NCI-H128 (cell line): ENCODE results near the gene KRTAP17-1.

Source experiments
- DNase-seq: peaks from one replicate; lab custom pipeline; 2025; ENCODE audit not compliant: unreplicated experiment; lab: John Stamatoyannopoulos, UW

Gene KRTAP17-1

DNA sequence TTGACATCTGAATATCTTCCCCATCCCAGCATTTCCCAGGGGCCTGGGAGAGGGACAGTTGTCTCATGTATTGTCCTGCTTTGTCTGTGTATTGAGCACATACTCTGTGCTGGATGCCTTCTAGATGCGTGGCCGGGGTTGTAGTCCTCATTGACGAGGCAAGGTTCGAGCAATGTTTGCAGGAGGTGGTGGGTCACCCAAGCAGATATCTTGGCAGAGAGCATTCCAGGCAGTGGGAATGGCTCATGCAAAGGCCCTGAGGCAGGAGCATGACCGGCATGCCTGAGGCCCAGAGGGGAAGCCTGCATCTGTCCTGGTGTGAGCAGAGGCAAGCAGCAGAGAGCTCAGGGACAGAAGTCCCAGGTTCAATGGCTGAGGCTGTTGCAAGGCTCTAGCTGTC lies 17.6 kb upstream of the KRTAP17-1 start:
- no peak for DNase-seq

DNA sequence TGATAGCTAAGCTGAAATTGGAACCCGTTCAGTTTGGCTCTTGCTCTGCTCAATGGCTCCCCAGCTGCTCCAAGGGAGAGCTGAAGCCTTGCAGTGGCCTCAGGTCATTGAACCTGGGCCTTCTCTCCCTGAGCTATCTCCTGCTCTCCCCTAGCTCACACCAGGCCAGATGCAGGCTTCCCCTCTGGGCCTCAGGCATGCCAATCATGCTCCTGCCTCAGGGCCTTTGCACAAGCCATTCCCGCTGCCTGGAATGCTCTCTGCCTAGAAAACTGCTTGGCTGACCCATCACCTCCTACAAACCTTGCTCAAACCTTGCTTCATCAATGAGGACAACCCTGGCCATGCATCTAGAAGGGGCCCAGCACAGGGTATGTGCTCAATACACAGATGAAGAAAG lies 16.7 kb upstream of the KRTAP17-1 start:
- DNase-seq = no peak

DNA sequence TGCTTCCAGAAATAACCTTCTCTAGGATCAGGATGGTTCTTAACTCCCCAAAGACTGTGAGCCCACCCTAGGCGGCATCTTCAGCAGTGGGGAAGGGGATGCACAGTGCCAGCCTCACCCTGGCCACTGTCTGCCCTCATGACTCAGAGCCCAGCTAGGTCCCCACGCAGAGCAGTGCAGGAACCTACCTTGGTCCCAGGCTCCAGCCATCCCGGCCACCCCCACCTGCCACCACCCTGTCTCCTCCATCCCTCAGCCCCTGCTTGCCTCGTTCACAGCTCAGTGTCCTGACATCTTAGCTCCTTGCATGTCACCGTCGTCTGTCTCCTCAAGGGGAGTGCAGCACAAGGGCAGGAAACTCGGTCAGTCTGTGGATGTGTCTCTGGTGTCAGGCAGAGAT lies 16.1 kb upstream of the KRTAP17-1 start:
- no peak for DNase-seq

DNA sequence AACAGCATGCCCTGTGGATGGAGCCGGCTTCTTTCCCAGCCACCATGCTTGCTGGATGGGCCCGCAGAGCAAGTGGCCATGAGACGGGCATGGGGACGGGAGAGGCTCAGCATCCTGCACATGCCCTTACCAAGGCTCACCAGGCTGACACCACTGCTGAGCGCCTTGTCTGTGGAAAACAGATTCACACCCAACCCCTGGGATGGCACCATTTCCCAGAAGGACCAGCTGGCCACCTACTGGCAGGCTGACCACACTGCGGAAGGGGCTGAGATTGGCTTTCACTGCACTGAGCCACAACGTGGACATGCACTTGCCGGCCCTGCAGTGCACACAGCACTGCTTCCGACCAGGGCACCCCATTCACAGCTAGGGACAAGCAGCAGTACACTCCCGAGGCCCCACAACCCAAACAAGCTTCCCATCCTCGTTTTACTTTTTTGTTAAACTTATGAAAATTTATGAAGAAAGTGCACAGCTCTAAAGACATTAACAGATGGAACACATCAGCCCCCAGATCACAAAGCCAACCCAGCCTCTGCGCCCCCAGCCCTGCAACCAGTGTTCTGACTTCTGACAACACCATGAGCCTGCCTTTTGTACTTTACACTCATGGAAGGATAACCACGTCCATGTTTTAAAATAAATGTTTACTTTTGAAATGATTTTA lies 13.9 kb upstream of the KRTAP17-1 start:
- no peak for DNase-seq

DNA sequence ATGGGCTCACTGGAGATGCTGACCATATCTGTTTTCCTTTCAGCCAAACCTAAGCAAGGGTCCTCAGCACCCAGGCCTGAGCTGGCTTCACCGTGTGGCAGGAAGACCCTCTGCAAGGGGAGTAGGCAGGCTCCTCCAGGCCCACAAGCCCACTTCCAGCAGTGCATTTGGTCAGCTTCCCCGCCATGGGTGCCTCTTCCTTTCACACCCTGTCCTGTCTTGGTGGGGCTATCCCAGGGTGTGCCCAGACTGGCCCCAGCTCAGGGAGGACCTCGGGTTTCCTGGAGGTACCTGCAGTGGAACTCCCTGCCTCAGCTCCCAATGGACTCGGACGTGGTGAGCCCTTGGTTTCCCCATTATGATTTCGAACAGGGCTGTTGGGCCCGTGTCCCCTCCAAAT lies 12.7 kb upstream of the KRTAP17-1 start:
- no peak for DNase-seq

DNA sequence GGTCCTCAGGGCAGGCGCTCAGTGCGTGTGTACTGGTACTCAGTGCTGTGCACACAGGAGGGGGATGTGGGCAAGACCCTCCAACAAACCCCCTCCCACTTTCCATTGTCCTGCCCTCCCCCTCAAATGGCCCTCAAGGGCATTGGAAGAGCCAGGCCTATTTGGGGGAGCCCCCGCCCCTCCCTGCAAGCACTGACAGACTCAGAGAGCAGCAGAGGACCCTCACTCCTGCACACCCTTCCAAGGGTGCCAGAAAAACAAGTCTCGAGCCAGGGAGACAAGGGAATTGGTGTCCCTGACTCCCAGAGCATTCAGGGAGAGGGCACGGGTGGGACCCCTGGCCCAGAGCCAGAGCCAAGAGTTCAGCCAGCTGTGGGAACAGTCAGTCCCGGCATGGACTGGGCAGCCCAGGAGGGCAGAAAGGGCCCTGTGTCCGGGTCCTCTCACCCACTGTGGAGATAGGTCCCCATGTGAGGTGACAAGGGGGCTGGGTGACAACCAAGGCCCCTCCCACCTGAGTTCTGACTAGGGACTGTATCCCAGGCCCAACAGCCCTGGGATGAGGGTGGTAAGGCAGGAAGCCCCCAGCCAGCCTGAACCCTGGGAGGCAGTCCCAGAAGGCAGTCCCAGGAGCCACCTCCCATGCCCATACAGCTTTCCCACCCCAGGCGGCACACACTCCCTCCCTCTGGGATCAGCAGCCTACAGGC lies 12.1 kb upstream of the KRTAP17-1 start:
- DNase-seq = no peak

DNA sequence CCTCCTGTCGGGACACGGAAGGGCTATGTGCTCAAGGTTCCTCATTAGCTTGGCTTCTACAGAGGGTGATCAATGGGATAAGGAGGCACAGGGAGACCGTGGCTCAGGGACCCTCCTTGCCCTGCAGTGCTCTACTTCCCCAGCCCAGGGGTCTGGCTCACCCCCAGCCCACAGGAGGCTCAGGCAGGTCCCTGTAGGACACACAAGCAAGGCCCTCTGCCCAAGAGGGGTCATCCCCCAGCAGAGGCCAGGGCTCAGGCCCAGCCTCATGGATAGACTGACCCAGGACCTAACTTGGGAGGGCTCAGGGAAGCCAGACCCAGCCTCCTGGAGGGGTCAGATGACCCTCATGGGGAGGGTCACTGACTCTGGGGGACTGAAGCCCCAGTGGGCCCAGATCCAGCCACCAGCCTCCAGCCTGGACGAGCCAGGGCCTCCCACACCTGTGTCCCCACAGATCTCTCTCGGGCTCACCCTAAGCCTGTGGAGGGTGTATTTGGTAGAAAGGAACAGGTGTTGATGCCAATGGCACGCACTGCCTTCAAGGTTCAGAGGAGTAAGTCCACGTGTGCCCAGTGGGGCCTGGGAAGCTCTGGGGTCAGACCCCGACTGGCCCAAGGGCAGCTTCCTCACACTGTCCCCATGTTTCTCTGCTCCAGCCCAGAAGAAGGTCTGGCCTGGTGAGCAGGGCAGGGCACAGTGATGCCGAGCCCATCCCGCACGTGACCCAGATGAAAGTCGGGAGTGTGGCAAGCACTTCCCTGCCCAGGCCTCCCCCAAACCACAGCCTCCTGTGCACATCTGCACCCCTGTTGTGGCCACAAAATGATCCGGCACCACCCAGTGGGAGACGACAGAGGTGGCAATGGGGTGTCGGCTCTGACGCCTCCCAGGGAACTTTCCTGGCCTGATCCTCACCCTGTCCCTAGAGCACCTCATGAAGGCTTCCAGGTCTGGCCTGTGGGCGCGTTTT lies 10.9 kb upstream of the KRTAP17-1 start:
- no peak for DNase-seq

DNA sequence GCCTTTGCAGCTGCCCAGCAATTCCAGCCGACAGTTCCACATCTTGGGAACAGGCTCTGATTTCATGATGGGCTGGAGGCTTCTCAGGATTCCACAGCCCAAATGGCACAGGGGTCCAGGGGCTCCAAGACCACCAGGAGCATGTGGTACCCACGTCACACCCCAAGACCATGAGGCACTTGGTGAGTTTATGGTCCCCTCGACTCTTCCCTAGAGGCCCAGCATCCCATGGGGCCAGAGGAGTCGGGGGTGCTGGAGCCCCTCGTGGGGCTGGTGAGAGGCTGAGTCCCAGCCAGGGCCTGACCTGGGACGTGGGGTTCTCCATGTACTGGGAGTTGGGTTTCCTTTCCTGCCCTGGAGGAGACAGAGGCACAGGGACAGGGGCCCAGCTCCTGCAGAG lies 10.1 kb upstream of the KRTAP17-1 start:
- no peak for DNase-seq

DNA sequence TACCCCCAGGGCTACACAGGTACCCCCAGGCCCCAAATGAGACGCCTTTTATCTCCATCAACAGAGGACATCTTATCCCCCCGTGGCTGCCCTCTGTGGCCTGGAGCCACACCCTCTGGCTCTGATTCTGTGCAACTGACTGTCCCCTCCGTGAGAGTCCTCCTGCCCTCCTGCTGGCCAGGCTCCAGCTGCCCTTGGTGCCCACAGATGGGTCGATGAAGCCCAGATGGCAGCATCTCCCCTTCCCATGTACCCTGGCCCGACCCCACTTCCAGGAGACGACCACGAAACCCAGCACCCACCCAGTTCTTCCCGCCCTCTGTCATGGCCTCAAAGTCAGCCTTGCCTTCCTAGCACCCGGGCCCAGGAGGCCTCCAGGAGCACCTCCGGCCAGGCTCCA lies 9.6 kb upstream of the KRTAP17-1 start:
- DNase-seq = no peak

DNA sequence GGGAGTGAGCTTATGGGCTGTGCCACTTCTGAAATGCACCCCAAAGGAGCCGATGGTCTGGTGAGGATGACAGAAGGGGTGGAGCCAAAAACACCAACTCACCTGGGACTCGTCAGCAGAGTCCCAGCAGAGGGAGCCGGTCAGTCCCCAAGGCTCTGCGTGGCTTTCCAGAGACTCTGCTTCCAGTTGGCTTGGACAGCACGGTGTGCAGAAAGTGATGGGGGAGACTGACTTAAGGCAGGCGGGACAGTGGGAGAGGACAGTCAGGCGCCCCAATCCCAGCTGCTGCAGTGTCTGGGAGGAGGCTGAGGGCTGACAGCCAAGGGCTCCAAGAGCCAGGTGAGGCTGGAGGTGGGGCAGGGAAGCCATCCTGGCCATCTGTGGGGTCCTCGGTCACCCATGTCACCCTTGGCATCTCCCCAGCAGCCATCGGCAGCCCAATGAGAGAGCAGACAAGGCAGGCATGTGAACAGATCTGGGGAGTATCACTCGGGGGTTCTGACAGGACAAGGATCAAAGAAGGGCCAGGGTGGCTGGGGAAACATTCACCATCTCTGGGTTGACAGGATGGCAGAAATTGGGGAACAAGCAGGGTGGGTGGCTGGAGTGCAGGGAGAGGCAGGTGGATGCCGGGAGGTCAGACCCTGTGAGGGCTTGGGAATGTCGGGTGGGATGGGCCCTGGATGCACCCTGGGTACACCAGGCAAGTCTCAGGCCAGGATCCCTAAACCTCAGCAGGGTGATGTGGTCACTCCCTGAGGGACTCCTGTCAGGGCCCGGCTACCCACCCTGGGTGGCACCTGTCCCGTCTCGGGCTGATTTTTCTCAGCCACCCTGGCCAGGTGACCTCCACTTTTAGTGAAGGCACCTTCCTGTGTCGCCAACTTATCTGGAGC lies 8.9 kb upstream of the KRTAP17-1 start:
- DNase-seq = no peak

DNA sequence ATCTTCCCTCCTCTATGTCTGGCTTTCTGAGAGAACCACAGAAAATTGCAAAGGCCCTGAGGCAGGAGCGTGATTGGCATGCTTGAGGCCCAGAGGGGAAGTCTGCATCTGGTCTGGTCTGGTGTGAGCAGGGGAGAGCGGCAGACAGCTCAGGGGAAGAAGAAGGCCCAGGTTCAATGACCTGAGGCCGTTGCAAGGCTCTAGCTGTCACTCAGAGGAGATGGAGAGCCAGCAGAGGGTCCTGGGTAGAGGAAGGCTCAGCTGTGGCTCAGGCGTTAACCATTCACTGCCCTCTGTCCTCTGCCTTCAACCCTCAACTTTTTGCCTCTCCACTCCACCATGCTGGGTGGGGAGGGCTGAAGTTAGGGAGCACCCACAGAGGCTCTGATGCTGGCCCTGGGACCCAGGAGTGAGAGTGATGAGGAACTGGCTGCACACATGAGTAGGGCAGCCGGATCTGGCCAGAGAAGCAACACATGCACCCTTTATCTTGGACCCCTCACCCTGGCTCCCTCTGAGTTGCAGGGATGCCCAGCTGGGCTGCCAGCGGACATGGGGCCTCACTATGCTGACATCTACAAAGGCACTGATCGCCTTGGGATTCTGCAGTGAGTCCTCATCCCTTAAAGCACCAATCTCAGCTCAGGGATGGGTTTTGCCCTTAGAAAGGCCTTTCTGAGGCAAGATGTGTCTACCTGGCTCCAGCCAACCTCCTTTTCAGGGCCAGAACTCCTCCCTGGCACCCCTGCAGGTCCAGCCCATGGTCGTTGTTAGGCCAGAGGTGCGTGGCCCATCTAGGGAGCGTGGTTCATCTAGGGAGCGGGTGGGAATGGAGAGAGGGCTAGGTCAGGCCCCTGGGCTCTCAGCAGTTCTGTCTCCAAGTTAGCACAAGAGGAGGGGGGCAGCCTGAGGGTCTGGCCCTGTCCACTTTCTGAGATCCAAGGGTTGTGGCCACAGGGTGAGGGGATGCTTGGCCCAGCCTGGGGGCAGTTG lies 7.7 kb upstream of the KRTAP17-1 start:
- no peak for DNase-seq

DNA sequence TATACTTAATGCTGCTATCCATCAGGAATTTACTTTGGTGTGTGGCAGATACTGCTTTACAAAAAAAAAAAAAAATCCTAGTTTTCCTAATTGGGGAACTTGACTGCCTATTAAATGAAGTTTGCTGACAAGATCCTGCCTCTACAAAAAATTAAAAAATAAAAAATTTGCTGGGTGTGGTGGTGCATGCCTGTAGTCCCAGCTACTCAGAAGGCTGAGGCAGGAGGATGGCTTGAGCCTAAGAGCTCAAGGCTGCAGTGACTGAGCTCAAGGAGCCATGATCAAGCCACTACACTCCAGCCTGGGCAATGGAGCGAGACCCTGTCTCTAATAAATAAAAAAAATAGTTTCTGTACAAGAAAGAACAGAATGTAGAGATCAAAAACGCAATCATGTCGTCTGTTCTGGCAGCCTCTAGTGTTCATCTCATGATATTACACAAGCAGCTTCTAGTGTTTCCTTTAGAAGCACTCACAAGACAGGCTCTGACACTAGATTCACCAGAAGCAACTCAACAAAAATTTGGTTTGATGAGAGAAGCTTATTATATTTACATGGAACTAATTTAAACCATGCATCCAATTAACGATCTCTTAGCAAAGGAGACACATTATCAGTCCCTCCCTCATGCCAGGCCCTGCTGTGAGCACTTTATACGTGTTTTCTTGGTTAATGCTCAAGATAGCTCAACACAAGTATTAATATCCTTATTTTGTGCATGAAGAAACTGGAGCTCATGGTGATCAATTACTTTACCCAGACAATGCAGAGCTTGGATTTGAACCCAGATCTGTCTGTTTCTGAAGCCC lies 6.8 kb upstream of the KRTAP17-1 start:
- no peak for DNase-seq

DNA sequence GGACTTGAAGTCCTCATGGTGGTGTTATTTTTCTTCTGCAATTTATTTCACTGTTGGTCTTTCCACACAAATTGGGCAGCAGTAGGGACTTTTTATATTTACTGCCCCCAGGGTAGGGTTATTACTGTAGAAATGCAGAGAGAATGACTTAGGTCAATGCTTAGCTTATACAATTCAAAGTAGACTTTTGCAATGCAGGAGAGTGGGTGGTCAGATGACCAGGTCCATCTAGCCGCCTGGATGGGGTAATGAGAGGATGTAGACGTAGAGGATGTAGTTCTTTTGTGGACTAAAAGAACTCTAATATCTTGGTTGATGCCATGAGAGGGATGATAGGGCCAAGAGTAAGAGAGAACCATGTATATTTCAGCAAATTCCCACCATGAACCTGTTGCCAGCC lies 2.7 kb upstream of the KRTAP17-1 start:
- no peak for DNase-seq

DNA sequence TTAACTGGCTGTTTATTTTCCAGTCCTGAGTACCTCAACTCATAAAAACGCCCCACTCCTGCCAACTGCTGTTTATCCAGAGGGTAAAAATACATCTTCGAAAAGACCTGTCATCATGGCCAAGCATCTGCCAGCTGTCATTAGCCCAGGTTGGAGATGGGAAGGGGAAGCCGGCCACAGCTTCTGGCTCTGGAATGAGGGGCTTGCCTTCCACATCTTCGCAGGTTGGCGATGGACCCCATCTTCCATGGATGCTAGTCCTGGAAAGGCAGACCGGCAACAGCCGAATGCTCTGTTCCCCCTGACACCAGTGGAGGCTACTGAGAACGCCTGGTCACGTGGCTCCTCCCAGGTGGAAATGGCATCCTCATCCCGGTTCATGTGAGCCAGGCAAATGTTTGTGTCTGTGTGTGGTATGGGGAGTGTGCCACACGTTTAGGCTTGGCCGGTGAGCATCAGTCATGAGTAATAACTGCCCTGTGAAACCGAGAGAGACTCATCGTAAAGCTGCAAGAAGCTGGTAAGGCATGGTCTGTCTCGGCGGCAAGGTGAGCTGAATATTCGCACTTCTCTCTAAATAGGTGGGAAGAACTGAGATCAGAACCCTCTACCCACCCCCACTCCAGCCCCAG lies 420 bp upstream of the KRTAP17-1 start:
- DNase-seq = no peak

DNA sequence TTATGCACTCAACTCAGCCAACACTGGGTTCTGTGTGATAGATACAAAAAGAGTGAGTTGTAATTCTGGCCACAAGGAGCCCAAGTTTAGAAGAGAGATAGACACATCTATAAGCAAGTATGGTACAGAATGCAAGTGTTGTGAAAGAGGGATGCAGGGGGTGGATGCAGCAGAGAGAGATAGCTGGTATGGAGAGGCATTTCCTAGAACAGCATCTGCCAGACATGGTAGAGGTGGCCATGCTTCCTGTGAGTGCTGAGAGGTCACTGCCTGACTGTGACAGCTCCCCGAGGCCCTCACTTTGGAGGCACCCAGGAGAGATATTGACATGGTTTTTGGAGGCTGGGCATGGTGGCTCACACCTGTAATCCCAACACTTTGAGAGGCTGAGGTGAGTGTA lies 4.4 kb downstream of the KRTAP17-1 start:
- DNase-seq = no peak

DNA sequence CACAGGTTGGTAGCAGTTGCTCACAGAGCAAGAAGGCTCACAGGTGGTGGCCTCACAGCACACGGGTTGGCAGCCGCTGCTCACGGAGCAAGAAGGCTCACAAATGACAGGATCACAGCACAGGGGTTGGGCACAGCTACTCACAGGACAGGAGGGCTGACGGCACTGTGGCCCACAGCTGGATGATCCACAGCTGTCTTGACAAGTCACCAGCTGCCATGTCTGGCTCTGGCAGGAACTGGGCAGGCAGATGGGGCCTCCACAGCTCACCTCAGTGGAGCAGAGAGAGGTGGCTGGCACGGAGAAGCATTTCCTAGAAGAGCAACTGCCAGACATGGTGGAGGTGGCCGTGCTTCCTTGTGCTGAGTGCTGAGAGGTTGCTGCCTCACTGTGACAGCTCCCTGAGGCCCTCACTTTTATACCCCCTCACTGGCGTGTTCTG lies 6.6 kb downstream of the KRTAP17-1 start, which contains the start of gene KRTAP16-1:
KRTAP16-1 (minus strand) TSS at position 392 of the 442 bp plus-strand sequence; CDS start at position 336, 56 bp downstream.
- no peak for DNase-seq

DNA sequence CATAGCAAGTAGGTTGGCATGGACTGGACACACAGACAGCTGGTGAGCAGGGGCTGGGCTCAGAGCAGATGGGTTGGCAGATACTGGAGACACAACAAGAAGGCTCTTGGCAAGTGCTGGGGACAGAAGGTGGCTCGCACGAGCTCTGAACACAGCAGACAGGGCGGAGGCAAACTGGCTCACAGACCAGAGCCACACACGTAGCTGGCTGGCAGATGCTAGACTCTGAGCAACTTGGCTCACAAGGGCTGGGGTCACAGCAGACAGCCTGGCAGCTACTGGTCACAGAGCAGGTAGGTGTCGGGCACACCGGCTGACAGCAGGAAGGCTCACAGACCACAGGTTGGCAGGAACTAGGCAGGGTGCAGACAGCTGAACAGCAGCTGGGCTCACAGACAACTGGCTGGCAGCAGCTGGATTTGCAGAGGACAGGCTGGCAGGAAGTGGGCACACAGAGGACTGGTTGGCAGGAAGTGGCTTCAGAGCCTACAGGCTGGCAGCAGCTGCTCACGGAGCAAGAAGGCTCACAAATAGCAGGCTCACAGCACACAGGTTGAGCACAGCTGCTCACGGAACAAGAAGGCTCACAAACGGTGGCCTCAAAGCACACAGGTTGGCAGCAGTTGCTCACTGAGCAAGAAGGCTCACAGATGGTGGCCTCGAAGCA lies 7.1 kb downstream of the KRTAP17-1 start:
- no peak for DNase-seq
